Keratinocyte (primary cell): ENCODE measurements around the gene OLFML1. TPM values are rescaled to one million over a fixed set of nuclear protein-coding genes. Genes with fewer than 3 reads are reported as not detected.

ENCODE experiments used
- DNase-seq: peaks from one replicate; pipeline ENCODE4 v3.0.0-alpha.2; 2011; ENCODE audit warnings: low read depth, missing footprints, low spot score
- FAIRE-seq: peaks from 2 replicates; lab custom pipeline; 2011; peaks lifted over from hg19 to GRCh38; lab: Jason Lieb, UNC
- H2AFZ ChIP-seq: 2 replicates; pipeline ENCODE4 v1.6.0; 2012; ENCODE audit warnings: low read length, control low read depth, inconsistent platforms; ENCODE audit not compliant: control insufficient read depth
- H3K27ac ChIP-seq: 2 replicates; pipeline ENCODE4 v1.5.1; 2011; ENCODE audit warnings: low read length; ENCODE audit not compliant: control insufficient read depth, insufficient read depth
- H3K27me3 ChIP-seq: 3 replicates; pipeline ENCODE4 v1.6.0; 2011; ENCODE audit warnings: low read length; ENCODE audit not compliant: control insufficient read depth, insufficient read depth; ENCODE audit errors: extremely low read depth
- H3K36me3 ChIP-seq, 2 experiments: 2 replicates in 1 of 2; 3 replicates in 1 of 2; pipeline ENCODE4 v1.5.1; 2011; ENCODE audit warnings: low read length in 2 of 2, mild to moderate bottlenecking in 1 of 2; ENCODE audit not compliant: control insufficient read depth in 2 of 2, insufficient read depth in 2 of 2; ENCODE audit errors: extremely low read depth in 1 of 2
- H3K4me1 ChIP-seq: 3 replicates; pipeline ENCODE4 v1.5.1; 2011; ENCODE audit warnings: low read length; ENCODE audit not compliant: control insufficient read depth, insufficient read depth; ENCODE audit errors: extremely low read depth
- H3K4me2 ChIP-seq: 3 replicates; pipeline ENCODE4 v1.6.0; 2011; ENCODE audit warnings: low read depth, low read length; ENCODE audit not compliant: control insufficient read depth, insufficient read depth; ENCODE audit errors: extremely low read depth
- H3K4me3 ChIP-seq, 3 experiments: fragments of 200-600 bp in 1 of 3; sonication (generic) in 1 of 3; 2 replicates in 2 of 3; 3 replicates in 1 of 3; pipeline ENCODE4 v1.5.1; 2011 to 2016; ENCODE audit warnings: low read length in 3 of 3, mild to moderate bottlenecking in 3 of 3, control low read depth in 2 of 3, inconsistent platforms in 1 of 3, low read depth in 1 of 3, mixed read lengths in 1 of 3, mixed run types in 1 of 3, moderate library complexity in 1 of 3; ENCODE audit not compliant: control insufficient read depth in 2 of 3, insufficient read depth in 2 of 3; ENCODE audit errors: extremely low read depth in 1 of 3
- H3K79me2 ChIP-seq: 2 replicates; pipeline ENCODE4 v1.6.0; 2012; ENCODE audit warnings: low read length; ENCODE audit not compliant: control insufficient read depth, insufficient read depth
- H3K9ac ChIP-seq: 3 replicates; pipeline ENCODE4 v1.6.0; 2011; ENCODE audit warnings: low read length; ENCODE audit not compliant: control insufficient read depth, insufficient read depth; ENCODE audit errors: extremely low read depth
- H3K9me1 ChIP-seq: 3 replicates; pipeline ENCODE4 v1.6.0; 2011; ENCODE audit warnings: low read length; ENCODE audit not compliant: control insufficient read depth, insufficient read depth; ENCODE audit errors: extremely low read depth
- H3K9me3 ChIP-seq: 2 replicates; pipeline ENCODE4 v1.5.1; 2012; ENCODE audit warnings: low read depth, low read length; ENCODE audit not compliant: control insufficient read depth
- H4K20me1 ChIP-seq: 3 replicates; pipeline ENCODE4 v1.6.0; 2011; ENCODE audit warnings: low read length; ENCODE audit not compliant: control insufficient read depth, insufficient read depth; ENCODE audit errors: extremely low read depth
- EZH2 ChIP-seq: IDR thresholded peaks from one replicate; pipeline ENCODE4 v1.6.1; 2012; ENCODE audit warnings: inconsistent platforms, mild to moderate bottlenecking, low read length, moderate library complexity
- dilution Hi-C: fragments of 300-500 bp; cut with MboI; formaldehyde crosslinking; loops from one replicate; pipeline ENCODE4 v1.7.0; 2020; ENCODE audit warnings: low sequenced_read_pairs; ENCODE audit not compliant: extremely low pct_ligation_motif_present
- polyA plus RNA-seq, 5 experiments: library from polyadenylated mRNA; depleted of rRNA in 3 of 5; stranded (reverse) in 3 of 5; stranded (forward) in 1 of 5; unstranded in 1 of 5; fragments of >200 nt; gene quantifications; 1 replicate in 1 of 5; 2 replicates in 3 of 5; 3 replicates in 1 of 5; pipeline versions ENCODE4 v1.2.1 to v1.2.3, GENCODE V29; 2011 to 2012; ENCODE audit warnings: missing spikeins in 2 of 5, low read depth in 1 of 5, low replicate concordance in 1 of 5
- TF ChIP-seq, protein P1 (sequence below), 3 experiments: IDR thresholded peaks in 1 of 3; conservative IDR thresholded peaks in 1 of 3; optimal IDR thresholded peaks in 1 of 3; 2 replicates in 2 of 3; 3 replicates in 1 of 3; pipeline versions ENCODE3 to v1.5.1; 2011; ENCODE audit warnings: low read length in 3 of 3, mild to moderate bottlenecking in 3 of 3, moderate library complexity in 2 of 3, control low read depth in 1 of 3, inconsistent platforms in 1 of 3; ENCODE audit not compliant: insufficient read depth in 2 of 3; ENCODE audit errors: extremely low read depth in 1 of 3

Gene OLFML1
- polyA plus RNA-seq, 1 donor (not counting 4 experiments of a cell fraction or from before 2014, with no cell fraction given) = not detected

DNA sequence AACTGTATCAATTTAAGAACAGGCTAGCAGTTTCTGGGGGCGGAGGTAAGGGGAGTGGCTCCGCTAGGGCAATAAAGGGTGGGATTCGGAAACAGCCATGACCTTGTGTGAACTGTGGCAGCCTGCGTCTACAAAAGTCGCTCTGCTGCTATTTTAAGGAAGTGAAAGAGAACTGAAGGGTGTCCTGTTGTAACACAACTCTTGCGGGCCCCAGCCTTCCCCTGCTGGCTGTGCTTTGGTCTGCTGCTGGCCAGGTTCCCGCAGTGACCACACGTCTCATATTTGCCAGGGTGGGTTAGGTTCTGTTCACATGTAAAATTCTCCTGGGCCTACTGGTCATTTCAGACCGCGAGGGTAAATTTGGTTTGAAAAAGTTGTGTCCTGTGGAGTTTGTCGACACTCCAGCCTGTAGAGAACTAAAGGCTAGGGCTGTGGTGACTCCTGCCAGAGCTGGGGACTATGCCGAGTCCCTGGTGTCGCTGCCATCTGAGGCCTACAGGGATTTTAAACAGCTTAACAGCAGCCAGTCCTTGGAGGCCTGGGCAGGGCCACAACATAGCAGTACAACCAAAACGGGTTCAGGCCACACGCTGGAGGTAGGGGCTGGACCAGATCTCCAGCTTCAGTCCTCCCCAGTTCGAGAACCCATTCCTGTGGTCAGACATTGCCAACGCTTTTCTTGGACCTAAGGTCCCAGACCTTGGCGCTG, 27.4 kb downstream of the OLFML1 start:
- no peaks in the 10 kb centered on the region for H3K36me3 ChIP-seq
- H3K4me3 ChIP-seq = peak overlapping the region; percentile 71 to 88 (median 73)
- peak overlapping the region; percentile 61 for H3K27ac ChIP-seq
- DNase-seq (no peak), FAIRE-seq (no peak)
- no peaks in the 10 kb centered on the region for H4K20me1 ChIP-seq
- dilution Hi-C loops = no loop called here
- H3K9me3 ChIP-seq = no peaks in the 10 kb centered on the region
- peaks cover 14% of the 10 kb centered on the region for H3K4me1 ChIP-seq
- H3K27me3 ChIP-seq = peaks cover 4% of the 10 kb centered on the region
- H3K4me2 ChIP-seq = peak overlapping the region; percentile 89
- TF ChIP-seq, protein P1, sequence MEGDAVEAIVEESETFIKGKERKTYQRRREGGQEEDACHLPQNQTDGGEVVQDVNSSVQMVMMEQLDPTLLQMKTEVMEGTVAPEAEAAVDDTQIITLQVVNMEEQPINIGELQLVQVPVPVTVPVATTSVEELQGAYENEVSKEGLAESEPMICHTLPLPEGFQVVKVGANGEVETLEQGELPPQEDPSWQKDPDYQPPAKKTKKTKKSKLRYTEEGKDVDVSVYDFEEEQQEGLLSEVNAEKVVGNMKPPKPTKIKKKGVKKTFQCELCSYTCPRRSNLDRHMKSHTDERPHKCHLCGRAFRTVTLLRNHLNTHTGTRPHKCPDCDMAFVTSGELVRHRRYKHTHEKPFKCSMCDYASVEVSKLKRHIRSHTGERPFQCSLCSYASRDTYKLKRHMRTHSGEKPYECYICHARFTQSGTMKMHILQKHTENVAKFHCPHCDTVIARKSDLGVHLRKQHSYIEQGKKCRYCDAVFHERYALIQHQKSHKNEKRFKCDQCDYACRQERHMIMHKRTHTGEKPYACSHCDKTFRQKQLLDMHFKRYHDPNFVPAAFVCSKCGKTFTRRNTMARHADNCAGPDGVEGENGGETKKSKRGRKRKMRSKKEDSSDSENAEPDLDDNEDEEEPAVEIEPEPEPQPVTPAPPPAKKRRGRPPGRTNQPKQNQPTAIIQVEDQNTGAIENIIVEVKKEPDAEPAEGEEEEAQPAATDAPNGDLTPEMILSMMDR (optimal IDR thresholded peaks at IDR 0.05 in 1 of 3, IDR thresholded peaks at IDR 0.05 in 1 of 3, conservative IDR thresholded peaks at IDR 0.05 in 1 of 3; ENCODE audit: extremely low read depth in 1 of 3, insufficient read depth in 2 of 3, low read length in 3 of 3) = no peak
- H3K9ac ChIP-seq = peak overlapping the region; percentile 71
- H2AFZ ChIP-seq = peak overlapping the region; percentile 84
- H3K9me1 ChIP-seq = no peaks in the 10 kb centered on the region
- no peaks in the 10 kb centered on the region for H3K79me2 ChIP-seq

DNA sequence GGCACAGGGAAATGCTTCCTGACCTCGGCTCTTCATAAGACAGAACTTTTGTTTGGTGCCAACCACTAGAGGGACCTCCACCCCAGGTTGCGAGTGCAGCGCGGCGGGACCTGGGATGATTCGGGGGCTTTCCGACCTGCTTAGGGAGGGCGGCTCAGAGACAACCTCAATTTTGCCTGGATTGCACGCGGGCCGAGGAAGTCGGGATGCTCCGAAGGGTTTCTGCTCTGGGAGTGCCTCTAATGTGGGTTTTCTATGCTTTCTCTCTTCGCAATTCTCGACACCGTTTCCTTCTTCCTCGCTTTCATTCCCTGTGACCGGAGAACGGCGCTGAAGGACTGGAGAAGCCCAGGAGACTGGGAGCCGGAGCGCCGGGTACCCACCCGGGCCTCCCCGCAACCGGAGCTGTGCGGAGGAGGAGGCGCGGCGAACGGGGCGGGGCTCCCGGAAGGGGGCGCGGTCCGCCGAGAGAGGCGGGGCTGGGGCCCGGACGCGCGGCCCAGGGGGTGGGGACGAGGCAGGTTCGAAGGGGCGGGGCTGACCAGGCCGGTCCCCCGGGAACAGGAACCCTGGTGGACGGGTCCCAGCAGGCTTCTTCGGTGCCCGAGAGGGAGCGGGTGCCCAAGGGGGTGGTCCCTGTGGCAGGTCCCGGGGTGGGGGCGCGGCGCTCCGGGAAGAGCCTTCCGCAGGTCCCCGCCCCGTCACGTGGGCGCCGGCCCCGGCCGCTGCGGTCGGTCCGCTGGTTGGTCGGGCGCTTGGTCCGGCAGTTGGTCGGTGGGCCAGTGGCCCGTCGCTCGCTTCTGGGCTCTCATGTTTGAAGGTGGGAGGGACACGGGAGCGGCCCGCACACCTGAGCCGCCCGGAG, 28.2 kb downstream of the OLFML1 start, which contains the start of gene PPFIBP2:
PPFIBP2 (plus strand) TSS at position 766 of the 865 bp plus-strand sequence. CDS start 35,477 bp downstream, outside the sequence.
- Histone ChIP-seq H3K9ac (peak within 1 kb of the TSS; percentile 71), H3K4me2 (peak within 1 kb of the TSS; percentile 89), H3K4me3 (peak within 1 kb of the TSS; percentile 71 to 88 (median 73)), H3K27me3 (peaks cover 4% of the 10 kb centered on the region), H3K9me1 (no peaks in the 10 kb centered on the region), H4K20me1 (no peaks in the 10 kb centered on the region), H2AFZ (peak within 1 kb of the TSS; percentile 90), H3K27ac (peak within 1 kb of the TSS; percentile 61), H3K79me2 (no peaks in the 10 kb centered on the region), H3K36me3 (no peaks in the 10 kb centered on the region), H3K9me3 (no peaks in the 10 kb centered on the region), H3K4me1 (peaks cover 14% of the 10 kb centered on the region)
- dilution Hi-C loops = no loop called here
- TF ChIP-seq, protein P1 (optimal IDR thresholded peaks at IDR 0.05 in 1 of 3, IDR thresholded peaks at IDR 0.05 in 1 of 3, conservative IDR thresholded peaks at IDR 0.05 in 1 of 3; ENCODE audit: extremely low read depth in 1 of 3, insufficient read depth in 2 of 3, low read length in 3 of 3) = peak; percentile 74 to 87 (median 75)
- no peak for TF ChIP-seq EZH2
- DNase-seq = no peak
- peak; percentile 75 for FAIRE-seq
